ENCODE measurements around the gene DPM1. TPM values are rescaled to one million over a fixed set of nuclear protein-coding genes. Genes with fewer than 3 reads are reported as not detected.
A peak's percentile ranks its signal among the peaks of the same experiment; 100 is the strongest.

Gene DPM1
- total RNA-seq, 1 experiment from 2014 or later, result 83.2 TPM

DNA sequence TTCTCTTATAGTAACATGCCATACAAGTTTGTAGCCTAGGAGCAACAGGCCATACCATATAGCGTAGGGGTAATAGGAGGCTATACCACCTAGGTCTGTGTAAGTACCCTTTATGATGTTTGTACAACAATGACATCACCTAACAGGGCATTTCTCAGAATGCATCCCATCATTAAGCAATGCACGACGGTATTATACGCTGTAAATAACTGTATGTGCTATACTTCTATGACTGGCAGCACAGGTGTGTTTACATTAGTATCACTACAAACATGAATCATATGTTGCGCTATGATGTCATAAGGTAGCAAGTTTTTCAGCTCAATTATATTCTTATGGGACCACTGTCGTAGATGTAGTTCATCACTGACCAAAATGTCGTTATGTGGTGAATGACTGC lies 58.1 kb downstream of the DPM1 start:
- DNase-seq (ENCODE audit: low read depth), result no peak

DNA sequence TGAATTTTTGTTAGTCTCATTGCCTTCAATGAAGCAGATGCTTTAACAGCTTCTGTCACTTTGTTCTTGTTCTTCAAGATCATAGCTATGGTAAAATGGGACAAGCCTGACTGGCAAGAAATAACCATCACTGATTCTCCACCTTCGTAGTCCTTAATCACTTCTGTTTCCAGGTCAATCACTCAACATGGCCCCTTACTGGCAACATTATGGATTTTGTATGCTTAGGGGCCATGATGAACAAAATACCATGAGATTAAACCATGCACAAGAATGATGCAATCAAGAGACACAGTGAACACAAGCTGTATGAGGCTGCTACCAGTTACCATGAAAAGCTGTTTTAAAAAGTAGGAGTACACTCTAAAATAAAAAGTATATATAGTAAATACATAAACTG lies 59.9 kb downstream of the DPM1 start:
- DNase-seq (ENCODE audit: low read depth), result no peak

DNA sequence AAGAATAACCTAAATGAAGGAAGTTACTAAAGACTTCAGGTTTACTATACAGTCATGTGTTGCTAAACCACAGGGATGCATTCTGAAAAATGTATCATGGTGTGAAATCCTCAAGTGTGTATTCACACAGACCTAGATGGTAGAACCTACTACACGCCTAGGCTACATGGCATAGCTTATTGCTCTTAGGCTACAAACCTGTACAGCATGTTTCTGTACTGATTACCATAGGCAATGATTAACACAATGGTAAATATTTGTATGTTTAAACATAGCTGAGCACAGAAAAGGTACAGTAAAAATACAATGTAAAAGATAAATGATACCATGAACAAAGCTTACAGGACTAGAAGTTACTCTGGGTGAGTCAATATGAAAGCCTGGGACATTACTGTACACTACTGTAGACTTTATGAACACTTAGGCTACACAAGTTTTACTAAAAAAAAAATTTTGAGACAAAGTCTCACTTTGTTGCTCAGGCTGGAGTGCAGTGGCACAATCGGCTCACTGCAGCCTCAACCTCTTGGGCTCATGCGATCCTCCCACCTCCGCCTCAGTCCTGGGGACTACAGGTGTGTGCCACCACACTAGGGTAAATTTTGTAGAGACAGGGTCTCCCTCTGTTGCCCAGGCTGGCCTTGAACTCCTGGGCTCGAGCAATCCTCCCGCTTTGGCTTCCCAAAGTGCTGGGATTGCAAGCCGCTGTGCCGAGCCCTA lies 63.1 kb downstream of the DPM1 start:
- no peak for DNase-seq (ENCODE audit: low read depth)

DNA sequence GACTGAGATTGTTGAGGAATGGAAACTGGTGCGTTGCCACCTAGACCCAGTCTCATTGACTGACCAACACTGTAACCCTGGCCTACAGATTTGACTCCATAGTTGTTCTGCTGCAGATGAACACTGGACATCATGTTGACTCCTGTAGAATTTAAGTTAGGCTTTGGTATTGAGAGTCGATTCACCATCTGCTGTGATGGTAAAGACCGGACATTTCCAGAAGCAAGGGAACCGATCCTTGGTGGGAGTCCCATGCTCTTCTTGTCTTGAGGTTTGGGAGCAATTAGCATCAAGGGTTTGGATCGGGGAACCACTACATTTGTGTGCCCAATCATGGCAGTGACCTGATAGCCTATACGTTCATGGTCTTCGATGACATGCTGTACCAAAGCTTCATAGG lies 64.7 kb downstream of the DPM1 start:
- DNase-seq (ENCODE audit: low read depth), result no peak

DNA sequence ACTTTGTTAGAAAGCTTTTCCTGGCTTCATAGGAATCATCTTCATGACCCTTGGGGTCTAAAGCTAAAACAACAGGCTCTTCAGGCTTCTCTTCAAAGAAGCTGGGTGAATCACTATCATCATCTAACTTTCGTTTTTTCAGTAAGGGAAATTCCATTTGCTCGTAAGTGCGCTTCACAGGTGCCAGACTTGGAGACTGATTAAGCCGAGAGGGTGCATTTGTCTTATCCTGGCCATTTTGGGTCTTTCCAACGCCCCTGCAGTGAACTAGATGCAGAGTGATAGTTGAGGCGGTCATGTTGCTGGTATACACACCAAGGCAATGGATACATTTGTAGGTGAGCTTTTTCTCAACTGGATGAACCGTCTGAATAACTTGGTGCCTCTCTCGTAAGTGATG lies 65.9 kb downstream of the DPM1 start:
- no peak for DNase-seq (ENCODE audit: low read depth)

DNA sequence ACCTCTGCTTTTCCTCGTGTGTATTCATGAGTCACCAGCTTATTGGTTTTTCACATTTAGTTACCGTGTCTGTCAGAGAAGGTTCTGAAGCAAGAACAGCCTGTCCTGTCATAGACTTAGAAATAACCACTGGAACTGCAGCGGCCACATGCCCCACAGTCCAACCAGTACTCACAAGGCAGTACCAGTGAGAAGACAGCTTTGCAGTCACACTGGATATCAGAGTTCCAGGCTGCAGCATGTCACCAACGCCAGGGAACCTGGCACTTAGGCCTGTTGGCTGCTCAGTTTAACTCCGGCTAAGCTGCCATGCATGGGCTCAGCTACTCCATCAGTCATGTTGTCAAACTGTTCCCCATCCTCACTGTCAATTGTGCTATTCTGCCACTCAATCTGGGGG lies 67.2 kb downstream of the DPM1 start:
- DNase-seq (ENCODE audit: low read depth), result peak; percentile 42

DNA sequence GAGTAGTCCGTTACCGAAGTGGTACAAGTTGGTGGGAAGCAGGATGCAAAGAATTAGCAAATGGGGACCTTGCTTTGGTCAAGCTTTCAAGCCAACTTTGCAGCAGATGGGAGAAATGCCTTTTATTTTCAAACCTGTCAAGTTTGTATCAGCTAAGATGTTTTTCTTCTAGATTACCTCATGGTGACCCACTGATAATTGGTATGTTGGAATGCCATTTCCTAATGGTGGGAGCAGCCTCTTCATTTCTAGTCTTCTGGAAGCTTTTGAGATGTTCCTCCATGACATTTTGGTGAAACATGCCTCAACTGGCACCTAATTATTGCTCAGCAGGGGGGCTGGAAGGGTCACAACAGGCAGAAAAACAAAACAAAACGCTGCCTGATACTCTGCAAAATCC lies 70.8 kb downstream of the DPM1 start:
- DNase-seq (ENCODE audit: low read depth), result no peak

DNA sequence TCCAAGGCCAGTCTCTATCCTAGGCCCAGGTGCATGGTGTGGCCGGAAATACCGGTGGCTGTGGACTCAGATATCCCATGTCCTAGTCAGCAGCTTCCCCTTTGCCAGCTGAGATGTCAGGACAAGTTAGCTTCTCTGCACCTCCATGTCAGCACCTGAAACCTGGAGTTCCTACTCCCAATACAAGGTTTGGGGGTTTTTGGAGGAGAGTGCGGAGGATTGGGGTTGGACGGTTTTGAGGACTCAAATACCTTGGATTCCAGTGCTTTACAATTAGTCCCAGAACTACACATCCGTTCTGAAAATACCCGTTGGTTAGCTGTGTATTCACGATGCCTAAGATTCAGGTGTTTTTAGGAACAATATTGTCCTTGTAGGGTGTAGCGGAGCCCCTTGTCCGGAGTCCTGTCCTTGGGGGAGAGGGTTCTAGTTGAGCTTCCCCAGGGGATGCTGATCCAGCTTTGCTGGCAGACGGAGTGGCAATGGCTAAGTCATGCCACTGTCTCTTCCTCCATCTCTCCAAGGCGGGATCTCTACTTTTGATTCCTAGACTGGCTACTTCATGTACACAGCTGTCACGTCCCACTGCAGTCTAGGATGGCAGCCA lies 72.0 kb downstream of the DPM1 start:
- DNase-seq (ENCODE audit: low read depth), result no peak

DNA sequence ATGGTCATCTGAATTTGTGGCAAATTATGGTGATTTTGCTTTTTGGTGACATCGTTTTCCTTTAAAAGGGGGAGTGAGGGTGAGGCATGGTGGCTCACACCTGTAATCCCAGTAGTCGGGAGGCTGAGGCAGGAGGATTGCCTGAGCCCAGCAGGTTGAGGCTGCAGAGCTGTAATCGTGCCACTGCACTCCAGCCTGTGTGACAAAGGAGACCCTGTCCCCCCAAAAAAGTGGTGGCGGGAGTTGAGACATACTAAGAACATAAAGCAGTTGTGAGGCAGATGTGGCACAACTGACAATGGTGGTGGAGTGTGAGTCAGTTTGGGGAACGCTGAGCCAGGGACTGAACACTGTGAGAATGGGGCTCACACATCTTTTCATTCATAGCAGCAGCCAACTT lies 72.6 kb downstream of the DPM1 start:
- no peak for DNase-seq (ENCODE audit: low read depth)

DNA sequence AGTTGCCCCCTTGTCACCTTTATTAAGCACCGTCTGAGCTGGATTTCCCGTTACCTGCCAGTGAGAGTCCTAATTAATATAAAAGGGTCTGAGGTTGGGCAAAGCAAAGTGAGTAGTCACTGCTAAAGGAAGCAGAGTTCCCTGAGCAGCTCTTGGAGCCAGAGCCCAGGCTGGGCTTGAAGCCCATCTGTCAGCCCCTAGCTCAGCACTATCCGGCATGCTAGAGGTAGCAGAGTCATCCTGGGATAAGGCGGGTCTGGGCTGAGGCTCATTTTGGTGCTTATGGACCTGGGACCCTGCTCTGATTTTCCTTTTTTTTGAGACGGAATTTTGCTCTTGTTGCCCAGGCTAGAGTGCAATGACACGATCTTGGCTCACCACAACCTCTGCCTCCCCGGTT lies 73.3 kb downstream of the DPM1 start:
- no peak for DNase-seq (ENCODE audit: low read depth)

Other genes with a start within 250 kb of the DPM1 start
- 0.06 and 0.90 TPM in 2 replicates for gene PARD6B, start 227.0 kb downstream of the DPM1 start, total RNA-seq (2014; rRNA removed)
- 9.7 and 14.5 TPM in 2 replicates for gene BCAS4, start 163.5 kb downstream of the DPM1 start, total RNA-seq (2014; rRNA removed)
- 18.6 and 25.5 TPM in 2 replicates for gene ADNP, start 27.1 kb downstream of the DPM1 start, total RNA-seq (2014; rRNA removed)
- 9.1 and 9.6 TPM in 2 replicates for gene MOCS3, start 286 bp upstream of the DPM1 start, total RNA-seq (2014; rRNA removed)
- 0.34 and 0.71 TPM in 2 replicates for gene KCNG1, start 64.6 kb upstream of the DPM1 start, total RNA-seq (2014; rRNA removed)

All from LHCN-M2 (cell line).